Measurements from ENCODE around the gene HELT. TPM values are rescaled to one million over a fixed set of nuclear protein-coding genes. Genes with fewer than 3 reads are reported as not detected.

The HELT gene
- total and polyA plus RNA-seq, 2 of the 4 experiments (the other 2 are of a cell fraction) = not detected

DNA sequence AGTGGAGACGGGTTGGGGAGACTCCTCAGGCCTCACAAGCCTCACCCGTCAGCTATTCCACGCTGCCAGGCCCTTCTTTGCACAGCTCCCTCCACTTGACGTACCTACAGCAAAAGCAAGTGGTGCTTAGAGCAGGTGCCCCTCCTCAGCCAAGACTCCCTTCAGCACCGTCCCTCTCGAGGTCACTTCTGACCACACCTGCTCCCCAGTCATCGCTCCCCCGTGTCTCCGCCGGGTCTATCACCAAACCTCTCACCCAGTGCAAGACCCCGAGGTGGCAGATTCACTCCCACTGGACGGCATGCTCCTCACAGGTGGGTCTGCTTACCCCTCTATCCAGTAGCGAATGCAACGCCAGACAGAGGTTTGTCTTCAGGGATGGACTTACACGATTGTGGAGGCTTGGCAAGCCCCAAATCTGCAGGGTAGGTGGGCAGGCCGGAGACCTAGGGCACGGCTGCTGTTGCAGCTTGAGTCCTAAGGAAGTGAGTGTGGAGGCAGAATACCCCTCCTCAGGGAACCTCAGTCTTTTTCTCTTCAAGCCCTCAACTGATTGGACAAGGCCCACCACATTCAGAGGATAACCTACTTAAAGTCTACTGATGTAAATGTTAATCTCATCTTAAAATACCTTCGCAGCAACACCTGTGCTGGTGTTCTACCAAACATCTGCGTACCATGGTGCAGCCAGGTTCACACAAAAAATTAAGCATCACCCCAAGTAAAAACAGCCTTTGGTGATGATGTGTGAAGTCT lies 14.5 kb upstream of the HELT start:
- no peaks in the 10 kb centered on the region for H3K36me3 ChIP-seq (ENCODE audit: control insufficient read depth, insufficient read depth, low read length)
- peaks cover 23% of the 10 kb centered on the region; the same call in 1 of the 2 replicates for H3K27me3 ChIP-seq (ENCODE audit: control insufficient read depth, insufficient read depth, low read length)
- H3K18ac ChIP-seq (ENCODE audit: low read depth, low read length) = no peak overlapping the region
- H4K8ac ChIP-seq (ENCODE audit: low read depth in 2 of 2, low read length in 2 of 2) = no peak overlapping the region
- H3K4me1 ChIP-seq (ENCODE audit: control insufficient read depth, insufficient read depth, low read length) = no peaks in the 10 kb centered on the region
- WGBS, 2 experiments (ENCODE audit: extremely low coverage in 2 of 2, insufficient read length in 1 of 2) = 81% methylated on average over 5 of the region's 19 CpGs; no CpG with 5 or more reads in 1 of the 2 experiments
- no peak overlapping the region for H4K91ac ChIP-seq (ENCODE audit: insufficient read depth, low read depth, low read length)
- intact Hi-C loops (cut with micrococcal nuclease) (loop anchor here (2.0 kb wide), 1 partner anchor 93 kb away; no protein-coding TSS in a partner anchor), in situ Hi-C loops (cut with MboI; ENCODE audit: low sequenced_read_pairs) (loop anchor here (10.0 kb wide), 2 partner anchors 131 to 259 kb away; no protein-coding TSS in a partner anchor), dilution Hi-C loops (cut with HindIII; ENCODE audit: low sequenced_read_pairs, unreplicated experiment) (no loop called here)
- no peaks in the 10 kb centered on the region for H3K9me3 ChIP-seq (ENCODE audit: control insufficient read depth, insufficient read depth, low read length)
- no peak overlapping the region for H3K23ac ChIP-seq (ENCODE audit: low read depth, low read length)
- no peak overlapping the region for H2BK120ac ChIP-seq (ENCODE audit: low read depth, low read length)
- H2AK9ac ChIP-seq (replicated peaks; ENCODE audit: low read depth, low read length, poor library complexity) = no peak overlapping the region
- H2BK5ac ChIP-seq (ENCODE audit: low read depth, low read length, poor library complexity, severe bottlenecking) = no peak overlapping the region
- H3K56ac ChIP-seq (ENCODE audit: extremely low read depth, insufficient read depth, low read length) = no peak overlapping the region
- H2BK20ac ChIP-seq (ENCODE audit: low read depth, low read length) = no peak overlapping the region
- no peak overlapping the region for H3K9ac ChIP-seq (ENCODE audit: low read depth, low read length)
- no peak overlapping the region for H4K5ac ChIP-seq (ENCODE audit: low read depth, low read length)
- ATAC-seq (ENCODE audit: low read depth) (no peak), DNase-seq (no peak)
- TF ChIP-seq MAZ (IDR thresholded peaks at IDR 0.05; ENCODE audit: borderline replicate concordance, low read depth, low read length) = no peak
- TF ChIP-seq FOS (IDR thresholded peaks at IDR 0.05; ENCODE audit: low read depth, low read length) = no peak
- no peak for TF ChIP-seq RCOR1 (IDR thresholded peaks at IDR 0.05; ENCODE audit: insufficient replicate concordance, low read length)
- TF ChIP-seq CEBPB (IDR thresholded peaks at IDR 0.05; ENCODE audit: low read depth, low read length) = no peak
- TF ChIP-seq MXI1 (IDR thresholded peaks at IDR 0.05; ENCODE audit: borderline replicate concordance, low read depth, low read length) = no peak
- BruUV-seq (replicated peaks) = no TSS peak
- H2AK5ac ChIP-seq (ENCODE audit: low read depth, low read length) = no peak overlapping the region
- no peak overlapping the region for H3K4me2 ChIP-seq (ENCODE audit: low read depth, low read length)
- no peak overlapping the region for H3K27ac ChIP-seq (ENCODE audit: insufficient read depth, low read length)
- H3K14ac ChIP-seq (replicated peaks; ENCODE audit: low read depth, low read length) = no peak overlapping the region
- no peak overlapping the region for H3K4ac ChIP-seq (ENCODE audit: low read depth, low read length)
- ChIA-PET POLR2A (ENCODE audit: unreplicated experiment) (no interaction called here), CTCF (no interaction called here)
- H2AFZ ChIP-seq (replicated peaks; ENCODE audit: low read length, poor library complexity) = no peak overlapping the region
- H3K9me1 ChIP-seq (ENCODE audit: insufficient read depth, low read length) = no peaks in the 10 kb centered on the region
- no peak overlapping the region for H2BK15ac ChIP-seq (ENCODE audit: low read depth, low read length)
- H3K79me1 ChIP-seq (ENCODE audit: low read depth in 1 of 2, low read length in 2 of 2) = no peaks in the 10 kb centered on the region
- no peaks in the 10 kb centered on the region for H4K20me1 ChIP-seq (ENCODE audit: insufficient read depth, low read length)
- H3K4me3 ChIP-seq (ENCODE audit: insufficient read depth, low read depth, low read length) = no peak overlapping the region
